Suppressor macrophage (primary cell): ENCODE measurements around the gene CDH13.

Experiments used
- DNase-seq, 4 experiments: peaks; one replicate each; pipeline ENCODE4 v3.0.0-alpha.2; 2020 to 2022

Gene CDH13

GRCh38 chr16:82653550-82654511, 27.1 kb downstream of the CDH13 start:
- no peak for DNase-seq

GRCh38 chr16:82655072-82655714, 28.4 kb downstream of the CDH13 start:
- DNase-seq: no peak

GRCh38 chr16:82655720-82656490, 29.1 kb downstream of the CDH13 start:
- no peak for DNase-seq

GRCh38 chr16:82657239-82657638, 30.5 kb downstream of the CDH13 start:
- DNase-seq: no peak

GRCh38 chr16:82657786-82658185, 31.0 kb downstream of the CDH13 start:
- no peak for DNase-seq

- no peak for DNase-seq
Observed at GRCh38 chr16:82658796-82659195, 32.0 kb downstream of the CDH13 start.

- no peak for DNase-seq
Observed at GRCh38 chr16:82660075-82660645, 33.4 kb downstream of the CDH13 start.

- no peak for DNase-seq
Observed at GRCh38 chr16:82660966-82661365, 34.2 kb downstream of the CDH13 start.

GRCh38 chr16:82664181-82664580, 37.4 kb downstream of the CDH13 start:
- DNase-seq: no peak

- DNase-seq: no peak
Observed at GRCh38 chr16:82665025-82665424, 38.3 kb downstream of the CDH13 start.

- DNase-seq: no peak
Observed at GRCh38 chr16:82667437-82667836, 40.7 kb downstream of the CDH13 start.

GRCh38 chr16:82668094-82668493, 41.3 kb downstream of the CDH13 start:
- DNase-seq: no peak

- DNase-seq: no peak
Observed at GRCh38 chr16:82671741-82672140, 45.0 kb downstream of the CDH13 start.

- DNase-seq: no peak
Observed at GRCh38 chr16:82672676-82673075, 45.9 kb downstream of the CDH13 start.

GRCh38 chr16:82675300-82675699, 48.5 kb downstream of the CDH13 start:
- no peak for DNase-seq

- DNase-seq: no peak
Observed at GRCh38 chr16:82681592-82681991, 54.8 kb downstream of the CDH13 start.

- DNase-seq: no peak
Observed at GRCh38 chr16:82682767-82683166, 56.0 kb downstream of the CDH13 start.

- no peak for DNase-seq
Observed at GRCh38 chr16:82684256-82684655, 57.5 kb downstream of the CDH13 start.

GRCh38 chr16:82685526-82685925, 58.8 kb downstream of the CDH13 start:
- DNase-seq: no peak

GRCh38 chr16:82694239-82694874, 67.6 kb downstream of the CDH13 start:
- no peak for DNase-seq

- DNase-seq: no peak
Observed at GRCh38 chr16:82695806-82696205, 69.0 kb downstream of the CDH13 start.

GRCh38 chr16:82699260-82699659, 72.5 kb downstream of the CDH13 start:
- DNase-seq: no peak
